HG03066 (cell line): Measurements from ENCODE around the gene NR2C1.

Experiments
- ATAC-seq: cut with Tn5 transposase; IDR thresholded peaks from one replicate; pipeline ENCODE4 v1.9.1; 2021; ENCODE audit warnings: low read depth; ENCODE audit not compliant: unreplicated experiment

NR2C1 gene

DNA sequence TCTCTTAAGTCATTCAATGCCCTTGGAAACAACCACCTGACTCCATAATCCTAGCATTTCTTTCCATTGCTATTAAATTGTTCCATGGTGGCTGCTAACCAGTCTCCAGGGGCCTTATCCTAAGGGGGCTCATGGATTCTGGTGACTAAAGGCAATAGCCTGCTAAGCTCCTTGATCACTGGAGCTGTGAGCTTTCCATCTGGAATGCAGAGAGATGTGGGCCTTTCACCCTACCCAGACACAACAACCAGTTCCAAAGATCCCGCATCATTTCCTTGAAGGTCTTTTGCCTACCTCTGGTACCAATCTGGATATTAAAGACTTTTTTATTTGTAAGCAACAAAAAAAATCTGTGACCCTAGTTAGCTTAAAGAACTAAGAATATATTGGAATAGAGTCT is 102.9 kb downstream of the NR2C1 start:
- no peak for ATAC-seq
